ENCODE measurements around the gene HHIPL1.

DNA sequence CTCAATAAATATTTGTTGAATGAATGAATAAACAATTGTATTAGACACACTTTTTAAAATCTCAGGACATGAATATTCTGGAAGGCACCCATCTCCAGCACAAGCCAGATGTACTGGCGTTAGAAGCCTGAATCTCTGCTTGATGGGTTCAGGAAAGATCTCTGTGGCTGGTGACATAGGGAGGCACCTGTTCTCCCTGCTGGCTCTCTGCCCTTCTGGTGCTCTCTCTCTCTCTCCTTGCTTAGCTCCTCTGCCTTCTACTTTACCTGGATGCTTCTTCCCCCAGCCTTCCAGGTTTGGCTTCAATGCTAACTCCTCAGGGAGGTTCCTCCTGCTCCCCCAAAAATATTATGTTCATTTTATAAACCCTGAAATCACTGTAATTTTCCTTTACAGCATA lies 40.7 kb downstream of the HHIPL1 start:
- no peak for TF ChIP-seq CTCF (IDR thresholded peaks at IDR 0.05 in 4 of 5, conservative IDR thresholded peaks at IDR 0.05 in 1 of 5)
- no peak for TF ChIP-seq POLR2A (IDR thresholded peaks at IDR 0.05)
